GM21717 (cell line): ENCODE results near the gene GPANK1.
A peak's percentile ranks its signal among the peaks of the same experiment; 100 is the strongest.

Experiments used
- ATAC-seq: cut with Tn5 transposase; IDR thresholded peaks from one replicate; pipeline ENCODE4 v1.9.1; 2021; ENCODE audit warnings: mild to moderate bottlenecking, moderate library complexity; ENCODE audit not compliant: unreplicated experiment

The GPANK1 gene

GRCh38 chr6:31663126-31663960 lies 1.5 kb downstream of the GPANK1 start:
- no peak for ATAC-seq

GRCh38 chr6:31662124-31662723 lies 2.6 kb downstream of the GPANK1 start:
- no peak for ATAC-seq

GRCh38 chr6:31661262-31662123 lies 3.3 kb downstream of the GPANK1 start:
- no peak for ATAC-seq

GRCh38 chr6:31660381-31661261 lies 4.2 kb downstream of the GPANK1 start, which contains the start of gene C6orf47:
TSS of gene C6orf47 (minus strand) at chr6:31660778. CDS start at chr6:31659947, 831 bp downstream.
- ATAC-seq, result no peak

GRCh38 chr6:31659649-31660380 lies 5.0 kb downstream of the GPANK1 start:
- ATAC-seq, result no peak

- no peak for ATAC-seq
Observed at GRCh38 chr6:31658983-31659648, 5.7 kb downstream of the GPANK1 start.

GRCh38 chr6:31658158-31658688 lies 6.6 kb downstream of the GPANK1 start:
- ATAC-seq, result no peak

GRCh38 chr6:31657406-31658157 lies 7.2 kb downstream of the GPANK1 start:
- no peak for ATAC-seq

GRCh38 chr6:31655349-31656237 lies 9.2 kb downstream of the GPANK1 start, which contains the start of gene APOM:
TSS of gene APOM (plus strand) at chr6:31655894. CDS start at chr6:31655967, 73 bp downstream.
- ATAC-seq, result no peak

GRCh38 chr6:31654574-31655348 lies 10.0 kb downstream of the GPANK1 start:
- no peak for ATAC-seq

GRCh38 chr6:31652925-31653724 lies 11.7 kb downstream of the GPANK1 start:
- ATAC-seq, result peak; percentile 40

GRCh38 chr6:31651602-31652191 lies 13.1 kb downstream of the GPANK1 start:
- peak; percentile 24 for ATAC-seq

GRCh38 chr6:31645325-31645724 lies 19.5 kb downstream of the GPANK1 start:
- no peak for ATAC-seq

GRCh38 chr6:31643818-31644454 lies 20.9 kb downstream of the GPANK1 start:
- ATAC-seq, result no peak
